Tibial artery (tissue), 4 donors: Measurements from ENCODE around the gene BPIFB1.

ENCODE experiments used
- DNase-seq, 2 donors: peaks; one replicate each; pipeline ENCODE4 v3.0.0-alpha.2; 2019
- H3K27ac ChIP-seq, 2 donors: fragments of 200-600 bp; sonication (generic) in 1 of 2; 1 replicate in 1 of 2; 2 replicates in 1 of 2; pipeline ENCODE4 v1.5.1; 2018 to 2019; ENCODE audit warnings: mild to moderate bottlenecking in 1 of 2
- H3K27me3 ChIP-seq, 2 donors: fragments of 200-600 bp; sonication (generic) in 1 of 2; one replicate each; pipeline versions ENCODE4 v1.5.1 to v1.6.0; 2016 to 2019
- H3K36me3 ChIP-seq, 3 donors: fragments of 200-600 bp; sonication (generic) in 2 of 3; one replicate each; pipeline ENCODE4 v1.5.1; 2016 to 2019; ENCODE audit warnings: mild to moderate bottlenecking in 2 of 3
- H3K4me1 ChIP-seq, 4 donors: fragments of 200-600 bp; sonication (generic) in 2 of 4; 1 replicate in 3 of 4; 2 replicates in 1 of 4; pipeline ENCODE4 v1.5.1; 2016 to 2019
- H3K4me3 ChIP-seq, 2 donors: fragments of 200-600 bp; sonication (generic) in 1 of 2; 1 replicate in 1 of 2; 2 replicates in 1 of 2; pipeline ENCODE4 v1.5.1; 2018 to 2019; ENCODE audit warnings: mild to moderate bottlenecking in 2 of 2
- H3K9me3 ChIP-seq, 3 donors: fragments of 200-600 bp; sonication (generic) in 1 of 3; one replicate each; pipeline ENCODE4 v1.5.1; 2016 to 2019
- CTCF ChIP-seq, 2 experiments: fragments of 200-600 bp in 1 of 2; fragments of 450-650 bp in 1 of 2; IDR thresholded peaks; one replicate each; pipeline ENCODE4 v1.5.1; 2017 to 2019; ENCODE audit warnings: antibody characterized with exemption in 2 of 2, mild to moderate bottlenecking in 1 of 2, moderate library complexity in 1 of 2
- intact Hi-C: fragments of 100-400 bp; cut with DNase I; formaldehyde crosslinking; loops from one replicate; pipeline ENCODE4 v1.15.0; 2023; ENCODE audit warnings: low total_unique reads

BPIFB1 gene

GRCh38 chr20:33272155-33272873, 10.7 kb upstream of the BPIFB1 start:
- TF ChIP-seq CTCF (IDR thresholded peaks at IDR 0.05) = no peak
- Histone ChIP-seq H3K27me3 (peaks cover 0 to 32% of the 10 kb centered on the region in 2 donors), H3K27ac (no peak overlapping the region), H3K9me3 (no peaks in the 10 kb centered on the region), H3K4me3 (no peak overlapping the region), H3K36me3 (no peaks in the 10 kb centered on the region), H3K4me1 (no peaks in the 10 kb centered on the region)
- DNase-seq = peak in 1 of 2 donors; percentile 11
- intact Hi-C loops = no loop called here

GRCh38 chr20:33273117-33273851, 9.7 kb upstream of the BPIFB1 start:
- intact Hi-C loops = no loop called here
- Histone ChIP-seq H3K4me1 (no peaks in the 10 kb centered on the region), H3K4me3 (no peak overlapping the region), H3K27ac (no peak overlapping the region), H3K27me3 (peaks cover 0 to 33% of the 10 kb centered on the region in 2 donors), H3K9me3 (no peaks in the 10 kb centered on the region), H3K36me3 (no peaks in the 10 kb centered on the region)
- peak in 1 of 2 donors; percentile 35 for DNase-seq
- no peak for TF ChIP-seq CTCF (IDR thresholded peaks at IDR 0.05)

- Histone ChIP-seq H3K27me3 (peaks cover 0 to 37% of the 10 kb centered on the region in 2 donors), H3K27ac (no peak overlapping the region), H3K9me3 (no peaks in the 10 kb centered on the region), H3K4me3 (no peak overlapping the region), H3K36me3 (no peaks in the 10 kb centered on the region), H3K4me1 (no peaks in the 10 kb centered on the region)
- intact Hi-C loops = no loop called here
- DNase-seq = no peak
- no peak for TF ChIP-seq CTCF (IDR thresholded peaks at IDR 0.05)
These were observed 7.8 kb upstream of the BPIFB1 start for GRCh38 chr20:33275215-33275614.

GRCh38 chr20:33275871-33276270, 7.1 kb upstream of the BPIFB1 start:
- peaks cover 0 to 40% of the 10 kb centered on the region in 2 donors for H3K27me3 ChIP-seq
- no peak for TF ChIP-seq CTCF (IDR thresholded peaks at IDR 0.05)
- no peaks in the 10 kb centered on the region for H3K36me3 ChIP-seq
- H3K4me3 ChIP-seq = no peak overlapping the region
- DNase-seq = peak in 1 of 2 donors; percentile 28
- no peaks in the 10 kb centered on the region for H3K9me3 ChIP-seq
- H3K4me1 ChIP-seq = no peaks in the 10 kb centered on the region
- H3K27ac ChIP-seq = no peak overlapping the region
- intact Hi-C loops = no loop called here

GRCh38 chr20:33276303-33277113, 6.5 kb upstream of the BPIFB1 start:
- Histone ChIP-seq H3K27me3 (peaks cover 0 to 43% of the 10 kb centered on the region in 2 donors), H3K36me3 (no peaks in the 10 kb centered on the region), H3K4me1 (no peaks in the 10 kb centered on the region), H3K4me3 (no peak overlapping the region), H3K27ac (no peak overlapping the region), H3K9me3 (no peaks in the 10 kb centered on the region)
- peak in 1 of 2 donors; percentile 57 for DNase-seq
- TF ChIP-seq CTCF (IDR thresholded peaks at IDR 0.05) = no peak
- intact Hi-C loops = no loop called here
